ENCODE measurements around the gene GALK1. TPM values are rescaled to one million over a fixed set of nuclear protein-coding genes. Genes with fewer than 3 reads are reported as not detected.
A peak's percentile ranks its signal among the peaks of the same experiment; 100 is the strongest.
"Not testable (repeated sequence)": the region's sequence is repeated elsewhere in the genome, so short reads cannot be mapped to it uniquely, and the experiment has no call there.

GALK1 gene
- polyA plus RNA-seq, 3 donors: 44.8 to 108 (median 84.3) TPM

GRCh38 chr17:75763269-75763607 lies 1.8 kb downstream of the GALK1 start:
- H3K36me3 Mint-ChIP-seq: peaks cover 22 to 30% of the 10 kb centered on the region in 2 donors
- Histone ChIP-seq H3K4me2 (replicated peaks; ENCODE audit: extremely low read depth, low read length, poor library complexity, severe bottlenecking) (no peak overlapping the region), H3K79me2 (ENCODE audit: insufficient read depth, low read length) (peaks cover 4% of the 10 kb centered on the region), H4K20me1 (ENCODE audit: insufficient read depth, low read length) (peaks cover 9% of the 10 kb centered on the region), H3K36me3 (replicated peaks in 1 of 2; ENCODE audit: control insufficient read depth in 1 of 2, insufficient read depth in 2 of 2, low read length in 2 of 2) (peaks cover 0 to 25% of the 10 kb centered on the region in 2 donors), H2AFZ (ENCODE audit: insufficient read depth, low read depth, low read length, poor library complexity, severe bottlenecking) (no peak overlapping the region), H3K9ac (ENCODE audit: insufficient read depth, low read length, poor library complexity, severe bottlenecking) (no peak overlapping the region), H3K4me3 (replicated peaks in 1 of 3; ENCODE audit: low read depth in 2 of 3, low read length in 3 of 3) (no peak overlapping the region), H3K4me1 (ENCODE audit: control insufficient read depth in 1 of 2, insufficient read depth in 2 of 2, low read length in 2 of 2) (peaks cover 14 to 23% of the 10 kb centered on the region in 2 donors), H3K9me3 (replicated peaks in 1 of 2; ENCODE audit: control insufficient read depth in 1 of 2, insufficient read depth in 1 of 2, low read length in 2 of 2) (no peaks in the 10 kb centered on the region), H3K27ac (ENCODE audit: low read depth in 1 of 2, low read length in 2 of 2) (no peak overlapping the region), H3K27me3 (ENCODE audit: control insufficient read depth in 2 of 2, insufficient read depth in 2 of 2, low read length in 2 of 2) (no peaks in the 10 kb centered on the region)
- intact Hi-C loops (cut with micrococcal nuclease): loop anchor here in 1 of 2 donors (5.0 kb wide), 1 partner anchor 59 kb away; no protein-coding TSS in a partner anchor
- 91% methylated on average over 1 of the region's 3 CpGs for WGBS (ENCODE audit: insufficient coverage)
- H3K4me1 Mint-ChIP-seq: peaks cover 11% of the 10 kb centered on the region
- no peak overlapping the region for H3K4me3 Mint-ChIP-seq
- no peak overlapping the region for H3K27ac Mint-ChIP-seq
- no peak for TF ChIP-seq CTCF (IDR thresholded peaks at IDR 0.05)
- DNase-seq: no peak
- peaks cover 0 to 2% (median 0%) of the 10 kb centered on the region in 3 donors for H3K27me3 Mint-ChIP-seq (ENCODE audit: low read depth in 3 of 3)
- no peaks in the 10 kb centered on the region for H3K9me3 Mint-ChIP-seq

GRCh38 chr17:75762513-75763268 lies 2.3 kb downstream of the GALK1 start:
- intact Hi-C loops (cut with micrococcal nuclease): loop anchor here in 1 of 2 donors (5.0 kb wide), 1 partner anchor 60 kb away; no protein-coding TSS in a partner anchor
- Histone ChIP-seq H4K20me1 (ENCODE audit: insufficient read depth, low read length) (peaks cover 9% of the 10 kb centered on the region), H2AFZ (ENCODE audit: insufficient read depth, low read depth, low read length, poor library complexity, severe bottlenecking) (no peak overlapping the region), H3K9ac (ENCODE audit: insufficient read depth, low read length, poor library complexity, severe bottlenecking) (no peak overlapping the region), H3K4me2 (replicated peaks; ENCODE audit: extremely low read depth, low read length, poor library complexity, severe bottlenecking) (no peak overlapping the region), H3K27me3 (ENCODE audit: control insufficient read depth in 2 of 2, insufficient read depth in 2 of 2, low read length in 2 of 2) (no peaks in the 10 kb centered on the region), H3K27ac (ENCODE audit: low read depth in 1 of 2, low read length in 2 of 2) (no peak overlapping the region), H3K36me3 (replicated peaks in 1 of 2; ENCODE audit: control insufficient read depth in 1 of 2, insufficient read depth in 2 of 2, low read length in 2 of 2) (peaks cover 3 to 30% of the 10 kb centered on the region in 2 donors), H3K9me3 (replicated peaks in 1 of 2; ENCODE audit: control insufficient read depth in 1 of 2, insufficient read depth in 1 of 2, low read length in 2 of 2) (no peaks in the 10 kb centered on the region), H3K4me3 (replicated peaks in 1 of 3; ENCODE audit: low read depth in 2 of 3, low read length in 3 of 3) (no peak overlapping the region), H3K4me1 (ENCODE audit: control insufficient read depth in 1 of 2, insufficient read depth in 2 of 2, low read length in 2 of 2) (peaks cover 14 to 23% of the 10 kb centered on the region in 2 donors), H3K79me2 (ENCODE audit: insufficient read depth, low read length) (peaks cover 4% of the 10 kb centered on the region)
- Mint-ChIP-seq H3K27ac (peak overlapping the region in 1 of 7 donors; percentile 17), H3K4me3 (no peak overlapping the region), H3K36me3 (peaks cover 24 to 30% of the 10 kb centered on the region in 2 donors), H3K27me3 (ENCODE audit: low read depth in 3 of 3) (peaks cover 0 to 2% (median 0%) of the 10 kb centered on the region in 3 donors), H3K9me3 (no peaks in the 10 kb centered on the region), H3K4me1 (peaks cover 11% of the 10 kb centered on the region)
- 97% methylated on average over 22 of the region's 27 CpGs for WGBS (ENCODE audit: insufficient coverage)
- TF ChIP-seq CTCF (IDR thresholded peaks at IDR 0.05): no peak
- DNase-seq: no peak

GRCh38 chr17:75759978-75760640 lies 4.9 kb downstream of the GALK1 start:
- H3K36me3 ChIP-seq (replicated peaks in 1 of 2; ENCODE audit: control insufficient read depth in 1 of 2, insufficient read depth in 2 of 2, low read length in 2 of 2): peaks cover 3 to 35% of the 10 kb centered on the region in 2 donors
- H3K27me3 ChIP-seq (ENCODE audit: control insufficient read depth in 2 of 2, insufficient read depth in 2 of 2, low read length in 2 of 2); H4K20me1 ChIP-seq (ENCODE audit: insufficient read depth, low read length); H3K27me3 Mint-ChIP-seq (ENCODE audit: low read depth in 3 of 3); H3K27ac ChIP-seq (ENCODE audit: low read depth in 1 of 2, low read length in 2 of 2); H3K79me2 ChIP-seq (ENCODE audit: insufficient read depth, low read length); H3K9me3 ChIP-seq (replicated peaks in 1 of 2; ENCODE audit: control insufficient read depth in 1 of 2, insufficient read depth in 1 of 2, low read length in 2 of 2); H3K9ac ChIP-seq (ENCODE audit: insufficient read depth, low read length, poor library complexity, severe bottlenecking); H3K4me3 Mint-ChIP-seq; H3K4me2 ChIP-seq (replicated peaks; ENCODE audit: extremely low read depth, low read length, poor library complexity, severe bottlenecking); H3K4me3 ChIP-seq (replicated peaks in 1 of 3; ENCODE audit: low read depth in 2 of 3, low read length in 3 of 3); H3K9me3 Mint-ChIP-seq; H2AFZ ChIP-seq (ENCODE audit: insufficient read depth, low read depth, low read length, poor library complexity, severe bottlenecking); DNase-seq: not testable (repeated sequence)
- intact Hi-C loops (cut with micrococcal nuclease): loop anchor here in 1 of 2 donors (5.0 kb wide), 1 partner anchor 62 kb away; no protein-coding TSS in a partner anchor
- H3K27ac Mint-ChIP-seq: peak overlapping the region in 1 of 7 donors; percentile 50
- H3K4me1 ChIP-seq (ENCODE audit: control insufficient read depth in 1 of 2, insufficient read depth in 2 of 2, low read length in 2 of 2): peaks cover 21 to 33% of the 10 kb centered on the region in 2 donors
- peaks cover 21% of the 10 kb centered on the region for H3K4me1 Mint-ChIP-seq
- H3K36me3 Mint-ChIP-seq: peaks cover 26 to 30% of the 10 kb centered on the region in 2 donors
- WGBS (ENCODE audit: insufficient coverage): 93% methylated on average over 5 of the region's 6 CpGs
